ENCODE results near the gene DTNA. TPM values are rescaled to one million over a fixed set of nuclear protein-coding genes. Genes with fewer than 3 reads are reported as not detected.

Gene DTNA
- 9.0 and 21.3 TPM in 2 replicates for total RNA-seq

GRCh38 chr18:34709750-34710441, at the start of gene DTNA:
Gene DTNA, plus strand, starts transcription at chr18:34710298. Its CDS starts 45,679 bp downstream, at chr18:34755977.

Measured in myometrial cell (primary cell).